DOHH2 (cell line): ENCODE data around the gene BANP.
"Not testable (repeated sequence)": the region's sequence is repeated elsewhere in the genome, so short reads cannot be mapped to it uniquely, and the experiment has no call there.

Source experiments
- CTCF ChIP-seq: fragments of 200-600 bp; sonication (generic); IDR thresholded peaks from one replicate; pipeline ENCODE4 v1.5.1; 2014; ENCODE audit warnings: antibody characterized with exemption, mild to moderate bottlenecking, low read depth, low read length; ENCODE audit not compliant: poor library complexity, severe bottlenecking
- EZH2phosphoT487 ChIP-seq: fragments of 200-600 bp; sonication (generic); IDR thresholded peaks from 2 replicates; pipeline ENCODE4 v1.6.1; 2017; ENCODE audit warnings: borderline replicate concordance, mild to moderate bottlenecking, antibody characterized with exemption, low read length, moderate library complexity, mixed read lengths

GRCh38 chr16:88105574-88106140 lies 154.4 kb downstream of the BANP start:
- TF ChIP-seq CTCF, EZH2phosphoT487: not testable (repeated sequence)
